Kidney (tissue), 14 donors: Measurements from ENCODE around the gene AXIN1. TPM values are rescaled to one million over a fixed set of nuclear protein-coding genes. Genes with fewer than 3 reads are reported as not detected.
A peak's percentile ranks its signal among the peaks of the same experiment; 100 is the strongest.

Experiments used
- DNase-seq, 5 donors: peaks; one replicate each; pipeline ENCODE4 v3.0.0-alpha.2; 2013 to 2020
- FAIRE-seq: peaks from 2 replicates; lab custom pipeline; 2012; peaks lifted over from hg19 to GRCh38; lab: Jason Lieb, UNC
- H3K27ac ChIP-seq, 2 donors: one replicate each; pipeline ENCODE4 v1.7.0; 2013; ENCODE audit warnings: low read depth in 2 of 2, low read length in 2 of 2, inconsistent platforms in 1 of 2
- H3K27me3 ChIP-seq: one replicate; pipeline ENCODE4 v1.7.1; 2013; ENCODE audit warnings: low read length, inconsistent platforms; ENCODE audit not compliant: control insufficient read depth, insufficient read depth
- H3K36me3 ChIP-seq, 3 donors: one replicate each; pipeline versions ENCODE4 v1.7.0 to v1.7.1; 2013; ENCODE audit warnings: low read length in 3 of 3, control low read depth in 1 of 3, inconsistent platforms in 1 of 3; ENCODE audit not compliant: insufficient read depth in 3 of 3, control insufficient read depth in 2 of 3
- H3K4me1 ChIP-seq, 3 donors: one replicate each; pipeline versions ENCODE4 v1.7.0 to v1.7.1; 2013; ENCODE audit warnings: low read length in 3 of 3, inconsistent platforms in 1 of 3, low read depth in 1 of 3; ENCODE audit not compliant: control insufficient read depth in 2 of 3, insufficient read depth in 2 of 3
- H3K4me3 ChIP-seq, 3 donors: one replicate each; pipeline versions ENCODE4 v1.7.0 to v1.8.1; 2013; ENCODE audit warnings: low read length in 3 of 3, control low read depth in 1 of 3, inconsistent platforms in 1 of 3
- H3K9ac ChIP-seq, 3 donors: one replicate each; pipeline versions ENCODE4 v1.7.0 to v1.7.1; 2013; ENCODE audit warnings: low read length in 3 of 3, control low read depth in 1 of 3, inconsistent platforms in 1 of 3
- H3K9me3 ChIP-seq, 3 donors: one replicate each; pipeline versions ENCODE4 v1.7.0 to v1.7.1; 2013; ENCODE audit warnings: low read length in 3 of 3, control low read depth in 1 of 3, inconsistent platforms in 1 of 3; ENCODE audit not compliant: control insufficient read depth in 2 of 3, insufficient read depth in 1 of 3
- CTCF ChIP-seq: IDR thresholded peaks from 3 replicates; pipeline ENCODE4 v1.5.1; 2012; ENCODE audit warnings: mild to moderate bottlenecking, moderate library complexity, borderline replicate concordance; ENCODE audit not compliant: insufficient read depth; ENCODE audit errors: extremely low read depth
- intact Hi-C: fragments of 100-400 bp; cut with DNase I; formaldehyde crosslinking; loops from one replicate; pipeline ENCODE4 v1.11.1; 2022
- polyA plus RNA-seq: library from polyadenylated mRNA; stranded (reverse); fragments of 350-450 nt; fragmentation: Illumina TruSeq; extraction: RNeasy Lipid Tissue Mini Kit (QIAGEN cat#74804); gene quantifications from one replicate; pipeline ENCODE4 v1.2.3, GENCODE V29; 2014; ENCODE audit warnings: low read depth, low replicate concordance; ENCODE audit not compliant: insufficient read depth
- total RNA-seq: library from RNA; stranded (reverse); fragmentation: NEBNext Ultra II Directional; extraction: Animal tissue kit (Norgen Biotek cat#: 25700); gene quantifications from one replicate; pipeline ENCODE4 v1.2.1, GENCODE V29; 2021
- donor health status: control.
- donor health status: control.
- donor health status: control.
- donor health status: control.
- donor health status: control.
- donor health status: DM: yes; HTN: yes; CAD: no.
- donor health status: Normal renal cell carcinoma (clear cell type).

The AXIN1 gene
- total and polyA plus RNA-seq, 2 donors from 2014 or later: 9.7 to 24.6 TPM

GRCh38 chr16:361341-361871, 8.9 kb upstream of the AXIN1 start:
- H3K9me3 ChIP-seq: no peaks in the 10 kb centered on the region
- DNase-seq (no peak), FAIRE-seq (no peak)
- H3K27ac ChIP-seq: no peak overlapping the region
- H3K27me3 ChIP-seq: no peaks in the 10 kb centered on the region
- H3K4me3 ChIP-seq: no peak overlapping the region
- no peak overlapping the region for H3K9ac ChIP-seq
- no peak for TF ChIP-seq CTCF
- H3K4me1 ChIP-seq: peaks cover 0 to 13% (median 0%) of the 10 kb centered on the region in 3 donors
- H3K36me3 ChIP-seq: no peaks in the 10 kb centered on the region
- intact Hi-C loops: no loop called here

- intact Hi-C loops: no loop called here
- no peaks in the 10 kb centered on the region for H3K27me3 ChIP-seq
- no peak overlapping the region for H3K4me3 ChIP-seq
- H3K9me3 ChIP-seq: no peaks in the 10 kb centered on the region
- H3K27ac ChIP-seq: no peak overlapping the region
- H3K36me3 ChIP-seq: no peaks in the 10 kb centered on the region
- H3K4me1 ChIP-seq: peaks cover 0 to 13% (median 0%) of the 10 kb centered on the region in 3 donors
- no peak for TF ChIP-seq CTCF
- H3K9ac ChIP-seq: no peak overlapping the region
- DNase-seq (no peak), FAIRE-seq (no peak)
Observed at GRCh38 chr16:360698-361336, 8.3 kb upstream of the AXIN1 start.

- no peak overlapping the region for H3K4me3 ChIP-seq
- no peak for TF ChIP-seq CTCF
- no peak for FAIRE-seq
- H3K9ac ChIP-seq: no peak overlapping the region
- peak in 2 of 5 donors; percentile 46 to 75 for DNase-seq
- intact Hi-C loops: no loop called here
- H3K27me3 ChIP-seq: no peaks in the 10 kb centered on the region
- H3K36me3 ChIP-seq: no peaks in the 10 kb centered on the region
- no peaks in the 10 kb centered on the region for H3K9me3 ChIP-seq
- peaks cover 0 to 13% (median 0%) of the 10 kb centered on the region in 3 donors for H3K4me1 ChIP-seq
- no peak overlapping the region for H3K27ac ChIP-seq
Observed at GRCh38 chr16:359871-360697, 7.6 kb upstream of the AXIN1 start.
